Measurements from ENCODE around the gene SUN2. TPM values are rescaled to one million over a fixed set of nuclear protein-coding genes. Genes with fewer than 3 reads are reported as not detected.
A peak's percentile ranks its signal among the peaks of the same experiment; 100 is the strongest.

SUN2 gene
- total and polyA plus RNA-seq, 9 of the 15 experiments (the other 6 are each of a cell fraction or from before 2014, with no cell fraction given), result 0.11 to 42.6 (median 16.7) TPM

GRCh38 chr22:38755911-38756532 lies at the start of gene SUN2 (continued):
- TF ChIP-seq TCF15 (CRISPR knock-in tag; IDR thresholded peaks at IDR 0.05) (no peak), NCOR1 (IDR thresholded peaks at IDR 0.05) (no peak), DACH1 (IDR thresholded peaks at IDR 0.05; ENCODE audit: partially characterized antibody) (no peak), ZBTB2 (IDR thresholded peaks at IDR 0.05) (peak; percentile 61), TAF1 (IDR thresholded peaks at IDR 0.05; ENCODE audit: control insufficient read depth, extremely low read depth, insufficient read depth, low read length, severe bottlenecking) (peak; percentile 47), CAMTA2 (CRISPR knock-in tag; conservative IDR thresholded peaks at IDR 0.05) (no peak), POLR2A (conservative IDR thresholded peaks at IDR 0.05) (peak; percentile 64), ZKSCAN1 (IDR thresholded peaks at IDR 0.05; ENCODE audit: low read depth, low read length) (no peak), CREB1 (IDR thresholded peaks at IDR 0.05) (peak; percentile 63; the same call in 1 of the 2 replicates), CREB1 (CRISPR knock-in tag; IDR thresholded peaks at IDR 0.05) (peak; percentile 54; the same call in 1 of the 2 replicates), HDAC2 (IDR thresholded peaks at IDR 0.05) (no peak), CCAR2 (IDR thresholded peaks at IDR 0.05; ENCODE audit: low read depth, low read length) (no peak), ARNT (IDR thresholded peaks at IDR 0.05) (no peak), CREB3 (tag; conservative IDR thresholded peaks at IDR 0.05; ENCODE audit: low read depth) (no peak)
- TF ChIP-seq, protein P1, sequence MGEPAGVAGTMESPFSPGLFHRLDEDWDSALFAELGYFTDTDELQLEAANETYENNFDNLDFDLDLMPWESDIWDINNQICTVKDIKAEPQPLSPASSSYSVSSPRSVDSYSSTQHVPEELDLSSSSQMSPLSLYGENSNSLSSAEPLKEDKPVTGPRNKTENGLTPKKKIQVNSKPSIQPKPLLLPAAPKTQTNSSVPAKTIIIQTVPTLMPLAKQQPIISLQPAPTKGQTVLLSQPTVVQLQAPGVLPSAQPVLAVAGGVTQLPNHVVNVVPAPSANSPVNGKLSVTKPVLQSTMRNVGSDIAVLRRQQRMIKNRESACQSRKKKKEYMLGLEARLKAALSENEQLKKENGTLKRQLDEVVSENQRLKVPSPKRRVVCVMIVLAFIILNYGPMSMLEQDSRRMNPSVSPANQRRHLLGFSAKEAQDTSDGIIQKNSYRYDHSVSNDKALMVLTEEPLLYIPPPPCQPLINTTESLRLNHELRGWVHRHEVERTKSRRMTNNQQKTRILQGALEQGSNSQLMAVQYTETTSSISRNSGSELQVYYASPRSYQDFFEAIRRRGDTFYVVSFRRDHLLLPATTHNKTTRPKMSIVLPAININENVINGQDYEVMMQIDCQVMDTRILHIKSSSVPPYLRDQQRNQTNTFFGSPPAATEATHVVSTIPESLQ (CRISPR knock-in tag; IDR thresholded peaks at IDR 0.05), result no peak
- TF ChIP-seq, protein P2, sequence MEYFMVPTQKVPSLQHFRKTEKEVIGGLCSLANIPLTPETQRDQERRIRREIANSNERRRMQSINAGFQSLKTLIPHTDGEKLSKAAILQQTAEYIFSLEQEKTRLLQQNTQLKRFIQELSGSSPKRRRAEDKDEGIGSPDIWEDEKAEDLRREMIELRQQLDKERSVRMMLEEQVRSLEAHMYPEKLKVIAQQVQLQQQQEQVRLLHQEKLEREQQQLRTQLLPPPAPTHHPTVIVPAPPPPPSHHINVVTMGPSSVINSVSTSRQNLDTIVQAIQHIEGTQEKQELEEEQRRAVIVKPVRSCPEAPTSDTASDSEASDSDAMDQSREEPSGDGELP (CRISPR knock-in tag; IDR thresholded peaks at IDR 0.05; ENCODE audit: borderline replicate concordance), result peak; percentile 39; the same call in 1 of the 2 replicates
- TF ChIP-seq, protein P3, sequence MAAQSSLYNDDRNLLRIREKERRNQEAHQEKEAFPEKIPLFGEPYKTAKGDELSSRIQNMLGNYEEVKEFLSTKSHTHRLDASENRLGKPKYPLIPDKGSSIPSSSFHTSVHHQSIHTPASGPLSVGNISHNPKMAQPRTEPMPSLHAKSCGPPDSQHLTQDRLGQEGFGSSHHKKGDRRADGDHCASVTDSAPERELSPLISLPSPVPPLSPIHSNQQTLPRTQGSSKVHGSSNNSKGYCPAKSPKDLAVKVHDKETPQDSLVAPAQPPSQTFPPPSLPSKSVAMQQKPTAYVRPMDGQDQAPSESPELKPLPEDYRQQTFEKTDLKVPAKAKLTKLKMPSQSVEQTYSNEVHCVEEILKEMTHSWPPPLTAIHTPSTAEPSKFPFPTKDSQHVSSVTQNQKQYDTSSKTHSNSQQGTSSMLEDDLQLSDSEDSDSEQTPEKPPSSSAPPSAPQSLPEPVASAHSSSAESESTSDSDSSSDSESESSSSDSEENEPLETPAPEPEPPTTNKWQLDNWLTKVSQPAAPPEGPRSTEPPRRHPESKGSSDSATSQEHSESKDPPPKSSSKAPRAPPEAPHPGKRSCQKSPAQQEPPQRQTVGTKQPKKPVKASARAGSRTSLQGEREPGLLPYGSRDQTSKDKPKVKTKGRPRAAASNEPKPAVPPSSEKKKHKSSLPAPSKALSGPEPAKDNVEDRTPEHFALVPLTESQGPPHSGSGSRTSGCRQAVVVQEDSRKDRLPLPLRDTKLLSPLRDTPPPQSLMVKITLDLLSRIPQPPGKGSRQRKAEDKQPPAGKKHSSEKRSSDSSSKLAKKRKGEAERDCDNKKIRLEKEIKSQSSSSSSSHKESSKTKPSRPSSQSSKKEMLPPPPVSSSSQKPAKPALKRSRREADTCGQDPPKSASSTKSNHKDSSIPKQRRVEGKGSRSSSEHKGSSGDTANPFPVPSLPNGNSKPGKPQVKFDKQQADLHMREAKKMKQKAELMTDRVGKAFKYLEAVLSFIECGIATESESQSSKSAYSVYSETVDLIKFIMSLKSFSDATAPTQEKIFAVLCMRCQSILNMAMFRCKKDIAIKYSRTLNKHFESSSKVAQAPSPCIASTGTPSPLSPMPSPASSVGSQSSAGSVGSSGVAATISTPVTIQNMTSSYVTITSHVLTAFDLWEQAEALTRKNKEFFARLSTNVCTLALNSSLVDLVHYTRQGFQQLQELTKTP (IDR thresholded peaks at IDR 0.05; ENCODE audit: low read depth in 1 of 2, partially characterized antibody in 2 of 2), result no peak
